A549 (cell line): ENCODE results near the gene GRIK4.

Experiments
- CHD2 ChIP-seq: fragments of 150-350 bp; IDR thresholded peaks from 2 replicates; pipeline ENCODE4 v1.6.1; 2014; ENCODE audit warnings: low read length; ENCODE audit not compliant: partially characterized antibody
- CHD4 ChIP-seq: fragments of 200-600 bp; sonication (generic); IDR thresholded peaks from 2 replicates; pipeline ENCODE4 v1.6.1; 2016; ENCODE audit warnings: antibody characterized with exemption, mild to moderate bottlenecking, borderline replicate concordance
- CTCF ChIP-seq: fragments of >200 bp; sonication (Bioruptor Twin); formaldehyde crosslinking; IDR thresholded peaks from 3 replicates; pipeline ENCODE4 v1.5.1; 2016
- E2F6 ChIP-seq: IDR thresholded peaks from 2 replicates; pipeline ENCODE4 v1.6.1; 2012; ENCODE audit warnings: low read depth, borderline replicate concordance
- EP300 ChIP-seq, 2 experiments: fragments of >200 bp; sonication (Bioruptor Twin); formaldehyde crosslinking; IDR thresholded peaks; 2 replicates in 1 of 2; 3 replicates in 1 of 2; pipeline ENCODE4 v1.6.1; 2016 to 2017
- NR3C1 ChIP-seq: fragments of >200 bp; sonication (Bioruptor Twin); formaldehyde crosslinking; IDR thresholded peaks from 3 replicates; pipeline ENCODE4 v1.6.1; 2017
- POLR2A ChIP-seq: IDR thresholded peaks from 2 replicates; pipeline ENCODE4 v1.6.1; 2012; ENCODE audit warnings: mild to moderate bottlenecking, low read length
- REST ChIP-seq: fragments of 200-600 bp; sonication (generic); IDR thresholded peaks from 2 replicates; pipeline ENCODE4 v1.6.1; 2016; ENCODE audit warnings: antibody characterized with exemption, mild to moderate bottlenecking, moderate library complexity

GRCh38 chr11:120558744-120559431 lies 47.3 kb downstream of the GRIK4 start:
- TF ChIP-seq POLR2A = no peak
- no peak for TF ChIP-seq NR3C1
- TF ChIP-seq CTCF = no peak
- no peak for TF ChIP-seq REST
- no peak for TF ChIP-seq CHD4
- TF ChIP-seq CHD2 = no peak
- TF ChIP-seq E2F6 = no peak
- TF ChIP-seq EP300 (IDR thresholded peaks at IDR 0.05) = no peak
